ENCODE measurements around the gene BIK.
"Not testable (repeated sequence)": the region's sequence is repeated elsewhere in the genome, so short reads cannot be mapped to it uniquely, and the experiment has no call there.

GRCh38 chr22:43146332-43146731, 35.8 kb downstream of the BIK start:
- TF ChIP-seq POLR2AphosphoS5, EP300 (IDR thresholded peaks at IDR 0.05): not testable (repeated sequence)
- TF ChIP-seq, protein P1, sequence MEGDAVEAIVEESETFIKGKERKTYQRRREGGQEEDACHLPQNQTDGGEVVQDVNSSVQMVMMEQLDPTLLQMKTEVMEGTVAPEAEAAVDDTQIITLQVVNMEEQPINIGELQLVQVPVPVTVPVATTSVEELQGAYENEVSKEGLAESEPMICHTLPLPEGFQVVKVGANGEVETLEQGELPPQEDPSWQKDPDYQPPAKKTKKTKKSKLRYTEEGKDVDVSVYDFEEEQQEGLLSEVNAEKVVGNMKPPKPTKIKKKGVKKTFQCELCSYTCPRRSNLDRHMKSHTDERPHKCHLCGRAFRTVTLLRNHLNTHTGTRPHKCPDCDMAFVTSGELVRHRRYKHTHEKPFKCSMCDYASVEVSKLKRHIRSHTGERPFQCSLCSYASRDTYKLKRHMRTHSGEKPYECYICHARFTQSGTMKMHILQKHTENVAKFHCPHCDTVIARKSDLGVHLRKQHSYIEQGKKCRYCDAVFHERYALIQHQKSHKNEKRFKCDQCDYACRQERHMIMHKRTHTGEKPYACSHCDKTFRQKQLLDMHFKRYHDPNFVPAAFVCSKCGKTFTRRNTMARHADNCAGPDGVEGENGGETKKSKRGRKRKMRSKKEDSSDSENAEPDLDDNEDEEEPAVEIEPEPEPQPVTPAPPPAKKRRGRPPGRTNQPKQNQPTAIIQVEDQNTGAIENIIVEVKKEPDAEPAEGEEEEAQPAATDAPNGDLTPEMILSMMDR (IDR thresholded peaks at IDR 0.05) = not testable (repeated sequence)

Measured in stomach (tissue), 4 donors.